K562 (cell line): ENCODE data around the gene CRPPA. TPM values are rescaled to one million over a fixed set of nuclear protein-coding genes. Genes with fewer than 3 reads are reported as not detected.

Experiments used
- IFI16 ChIP-seq: fragments of 250-450 bp; sonication (Bioruptor Pico); IDR thresholded peaks from 2 replicates; pipeline ENCODE4 v2.1.2; 2022; ENCODE audit warnings: mild to moderate bottlenecking, inconsistent platforms
- MAFF ChIP-seq: IDR thresholded peaks from 2 replicates; pipeline ENCODE4 v1.6.1; 2012; ENCODE audit warnings: low read length, improper control_type of control experiment
- SMAD2 ChIP-seq: fragments of 150-350 bp; IDR thresholded peaks from 2 replicates; pipeline ENCODE4 v1.6.1; 2014; ENCODE audit warnings: low read depth, mild to moderate bottlenecking, low read length
- SNIP1 ChIP-seq: fragments of 450-650 bp; IDR thresholded peaks from 2 replicates; pipeline ENCODE4 v1.7.1; 2017; ENCODE audit warnings: low read depth, mild to moderate bottlenecking
- ZBTB17 ChIP-seq: fragments of 450-650 bp; formaldehyde crosslinking; IDR thresholded peaks from 2 replicates; pipeline ENCODE4 v1.4.0; 2020; ENCODE audit warnings: mild to moderate bottlenecking
- ZNF778 ChIP-seq: fragments of 450-650 bp; formaldehyde crosslinking; IDR thresholded peaks from 2 replicates; pipeline ENCODE4 v1.4.0; 2020; ENCODE audit warnings: mild to moderate bottlenecking, moderate library complexity
- polyA plus RNA-seq, 8 experiments: library from polyadenylated mRNA; depleted of rRNA in 4 of 8; stranded (reverse) in 5 of 8; unstranded in 3 of 8; fragments of >200 nt; fragmentation: Nextera tagmentation in 2 of 8; fragmentation: Illumina TruSeq in 1 of 8; extraction: Ambion mirVana in 2 of 8; extraction: Trizol in 1 of 8; gene quantifications; 2 replicates each; pipeline versions ENCODE4 v1.2.1 to v1.2.3, GENCODE V29; 2011 to 2014; ENCODE audit warnings: inconsistent platforms in 1 of 8, missing spikeins in 1 of 8
- total RNA-seq, 7 experiments: library from RNA; depleted of rRNA in 6 of 7; stranded (reverse); fragments of >200 nt in 6 of 7; fragmentation: Illumina TruSeq in 2 of 7; extraction: Trizol in 2 of 7; gene quantifications; 2 replicates each; pipeline versions ENCODE4 v1.2.1 to v1.2.3, GENCODE V29; 2011 to 2021; ENCODE audit warnings: low replicate concordance in 1 of 7
- TF ChIP-seq, protein P1 (sequence below): fragments of 250-450 bp; sonication (Bioruptor Pico); IDR thresholded peaks from 2 replicates; pipeline ENCODE4 v1.4.0; 2020; ENCODE audit warnings: mild to moderate bottlenecking
- TF ChIP-seq, protein P2 (sequence below): fragments of 250-450 bp; sonication (Bioruptor Pico); IDR thresholded peaks from 2 replicates; pipeline ENCODE4 v1.4.0; 2020; ENCODE audit warnings: mild to moderate bottlenecking, moderate library complexity, borderline replicate concordance
- TF ChIP-seq, protein P3 (sequence below), 2 experiments: fragments of 450-650 bp; formaldehyde crosslinking in 1 of 2; IDR thresholded peaks; 2 replicates each; pipeline versions ENCODE4 v1.4.0 to v1.6.1; 2014 to 2020; ENCODE audit warnings: mild to moderate bottlenecking in 2 of 2, borderline replicate concordance in 1 of 2, low read depth in 1 of 2

Gene CRPPA
- total and polyA plus RNA-seq, 9 of the 15 experiments (the other 6 are each of a cell fraction or from before 2014, with no cell fraction given), result 3.9 to 14.4 (median 7.8) TPM

DNA sequence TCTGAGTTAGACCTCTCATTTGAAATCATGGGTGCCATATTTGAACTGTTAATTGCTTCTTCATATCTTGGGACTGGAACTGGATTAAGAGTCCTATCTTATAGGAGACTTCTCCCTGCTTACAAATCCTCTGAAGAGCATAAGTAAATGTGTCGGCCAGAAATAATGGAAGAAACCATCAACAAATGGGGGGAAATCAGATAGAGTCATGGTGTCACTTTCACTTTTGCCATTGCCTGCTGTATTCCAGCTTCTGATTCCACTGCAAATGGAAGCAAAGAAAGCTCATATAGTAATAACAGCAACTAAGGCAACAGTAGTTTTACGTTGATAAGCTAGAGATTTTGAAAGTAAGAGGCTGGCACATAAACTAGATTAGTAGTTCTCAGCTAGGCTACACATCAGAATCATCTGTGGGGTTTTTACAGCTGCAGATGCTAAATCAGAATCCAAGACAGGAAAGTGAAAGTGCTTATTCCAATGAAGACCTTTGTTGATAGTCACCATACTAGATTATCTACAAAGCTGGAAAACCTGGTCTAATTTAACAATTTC, 12.3 kb upstream of the CRPPA start (continued):
- TF ChIP-seq, protein P1, sequence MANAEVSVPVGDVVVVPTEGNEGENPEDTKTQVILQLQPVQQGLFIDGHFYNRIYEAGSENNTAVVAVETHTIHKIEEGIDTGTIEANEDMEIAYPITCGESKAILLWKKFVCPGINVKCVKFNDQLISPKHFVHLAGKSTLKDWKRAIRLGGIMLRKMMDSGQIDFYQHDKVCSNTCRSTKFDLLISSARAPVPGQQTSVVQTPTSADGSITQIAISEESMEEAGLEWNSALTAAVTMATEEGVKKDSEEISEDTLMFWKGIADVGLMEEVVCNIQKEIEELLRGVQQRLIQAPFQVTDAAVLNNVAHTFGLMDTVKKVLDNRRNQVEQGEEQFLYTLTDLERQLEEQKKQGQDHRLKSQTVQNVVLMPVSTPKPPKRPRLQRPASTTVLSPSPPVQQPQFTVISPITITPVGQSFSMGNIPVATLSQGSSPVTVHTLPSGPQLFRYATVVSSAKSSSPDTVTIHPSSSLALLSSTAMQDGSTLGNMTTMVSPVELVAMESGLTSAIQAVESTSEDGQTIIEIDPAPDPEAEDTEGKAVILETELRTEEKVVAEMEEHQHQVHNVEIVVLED (CRISPR knock-in tag), result no peak
- TF ChIP-seq SMAD2 (no peak), SNIP1 (no peak), IFI16 (CRISPR knock-in tag) (no peak), ZNF778 (no peak), ZBTB17 (CRISPR knock-in tag) (peak; percentile 30; the same call in 1 of the 2 replicates), MAFF (no peak)
- TF ChIP-seq, protein P2, sequence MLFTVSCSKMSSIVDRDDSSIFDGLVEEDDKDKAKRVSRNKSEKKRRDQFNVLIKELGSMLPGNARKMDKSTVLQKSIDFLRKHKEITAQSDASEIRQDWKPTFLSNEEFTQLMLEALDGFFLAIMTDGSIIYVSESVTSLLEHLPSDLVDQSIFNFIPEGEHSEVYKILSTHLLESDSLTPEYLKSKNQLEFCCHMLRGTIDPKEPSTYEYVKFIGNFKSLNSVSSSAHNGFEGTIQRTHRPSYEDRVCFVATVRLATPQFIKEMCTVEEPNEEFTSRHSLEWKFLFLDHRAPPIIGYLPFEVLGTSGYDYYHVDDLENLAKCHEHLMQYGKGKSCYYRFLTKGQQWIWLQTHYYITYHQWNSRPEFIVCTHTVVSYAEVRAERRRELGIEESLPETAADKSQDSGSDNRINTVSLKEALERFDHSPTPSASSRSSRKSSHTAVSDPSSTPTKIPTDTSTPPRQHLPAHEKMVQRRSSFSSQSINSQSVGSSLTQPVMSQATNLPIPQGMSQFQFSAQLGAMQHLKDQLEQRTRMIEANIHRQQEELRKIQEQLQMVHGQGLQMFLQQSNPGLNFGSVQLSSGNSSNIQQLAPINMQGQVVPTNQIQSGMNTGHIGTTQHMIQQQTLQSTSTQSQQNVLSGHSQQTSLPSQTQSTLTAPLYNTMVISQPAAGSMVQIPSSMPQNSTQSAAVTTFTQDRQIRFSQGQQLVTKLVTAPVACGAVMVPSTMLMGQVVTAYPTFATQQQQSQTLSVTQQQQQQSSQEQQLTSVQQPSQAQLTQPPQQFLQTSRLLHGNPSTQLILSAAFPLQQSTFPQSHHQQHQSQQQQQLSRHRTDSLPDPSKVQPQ, result no peak
- TF ChIP-seq, protein P3, sequence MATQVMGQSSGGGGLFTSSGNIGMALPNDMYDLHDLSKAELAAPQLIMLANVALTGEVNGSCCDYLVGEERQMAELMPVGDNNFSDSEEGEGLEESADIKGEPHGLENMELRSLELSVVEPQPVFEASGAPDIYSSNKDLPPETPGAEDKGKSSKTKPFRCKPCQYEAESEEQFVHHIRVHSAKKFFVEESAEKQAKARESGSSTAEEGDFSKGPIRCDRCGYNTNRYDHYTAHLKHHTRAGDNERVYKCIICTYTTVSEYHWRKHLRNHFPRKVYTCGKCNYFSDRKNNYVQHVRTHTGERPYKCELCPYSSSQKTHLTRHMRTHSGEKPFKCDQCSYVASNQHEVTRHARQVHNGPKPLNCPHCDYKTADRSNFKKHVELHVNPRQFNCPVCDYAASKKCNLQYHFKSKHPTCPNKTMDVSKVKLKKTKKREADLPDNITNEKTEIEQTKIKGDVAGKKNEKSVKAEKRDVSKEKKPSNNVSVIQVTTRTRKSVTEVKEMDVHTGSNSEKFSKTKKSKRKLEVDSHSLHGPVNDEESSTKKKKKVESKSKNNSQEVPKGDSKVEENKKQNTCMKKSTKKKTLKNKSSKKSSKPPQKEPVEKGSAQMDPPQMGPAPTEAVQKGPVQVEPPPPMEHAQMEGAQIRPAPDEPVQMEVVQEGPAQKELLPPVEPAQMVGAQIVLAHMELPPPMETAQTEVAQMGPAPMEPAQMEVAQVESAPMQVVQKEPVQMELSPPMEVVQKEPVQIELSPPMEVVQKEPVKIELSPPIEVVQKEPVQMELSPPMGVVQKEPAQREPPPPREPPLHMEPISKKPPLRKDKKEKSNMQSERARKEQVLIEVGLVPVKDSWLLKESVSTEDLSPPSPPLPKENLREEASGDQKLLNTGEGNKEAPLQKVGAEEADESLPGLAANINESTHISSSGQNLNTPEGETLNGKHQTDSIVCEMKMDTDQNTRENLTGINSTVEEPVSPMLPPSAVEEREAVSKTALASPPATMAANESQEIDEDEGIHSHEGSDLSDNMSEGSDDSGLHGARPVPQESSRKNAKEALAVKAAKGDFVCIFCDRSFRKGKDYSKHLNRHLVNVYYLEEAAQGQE (IDR thresholded peaks at IDR 0.05; ENCODE audit: borderline replicate concordance), result no peak
- TF ChIP-seq, protein P3 (CRISPR knock-in tag; IDR thresholded peaks at IDR 0.05; ENCODE audit: low read depth), result no peak
